Endometrial microvascular endothelial cells (primary cell): ENCODE measurements around the gene DCAF15. TPM values are rescaled to one million over a fixed set of nuclear protein-coding genes. Genes with fewer than 3 reads are reported as not detected.
"Not testable (repeated sequence)": the region's sequence is repeated elsewhere in the genome, so short reads cannot be mapped to it uniquely, and the experiment has no call there.

Experiments used
- in situ Hi-C: cut with HindIII; loops from 2 replicates; pipeline ENCODE4 v1.10.0; 2017; ENCODE audit warnings: low sequenced_read_pairs, low pct_unique_long_range_greater_than_20kb; ENCODE audit errors: inconsistent ontology term
- total RNA-seq: library from RNA; depleted of rRNA; stranded (reverse); fragments of >200 nt; gene quantifications from one replicate; pipeline ENCODE4 v1.2.3, GENCODE V29; 2015; ENCODE audit errors: inconsistent ontology term

DCAF15 gene, protein sequence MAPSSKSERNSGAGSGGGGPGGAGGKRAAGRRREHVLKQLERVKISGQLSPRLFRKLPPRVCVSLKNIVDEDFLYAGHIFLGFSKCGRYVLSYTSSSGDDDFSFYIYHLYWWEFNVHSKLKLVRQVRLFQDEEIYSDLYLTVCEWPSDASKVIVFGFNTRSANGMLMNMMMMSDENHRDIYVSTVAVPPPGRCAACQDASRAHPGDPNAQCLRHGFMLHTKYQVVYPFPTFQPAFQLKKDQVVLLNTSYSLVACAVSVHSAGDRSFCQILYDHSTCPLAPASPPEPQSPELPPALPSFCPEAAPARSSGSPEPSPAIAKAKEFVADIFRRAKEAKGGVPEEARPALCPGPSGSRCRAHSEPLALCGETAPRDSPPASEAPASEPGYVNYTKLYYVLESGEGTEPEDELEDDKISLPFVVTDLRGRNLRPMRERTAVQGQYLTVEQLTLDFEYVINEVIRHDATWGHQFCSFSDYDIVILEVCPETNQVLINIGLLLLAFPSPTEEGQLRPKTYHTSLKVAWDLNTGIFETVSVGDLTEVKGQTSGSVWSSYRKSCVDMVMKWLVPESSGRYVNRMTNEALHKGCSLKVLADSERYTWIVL
- 49.3 TPM for total RNA-seq

- in situ Hi-C loops, result no loop called here
These were observed at the start of gene DCAF15 for GRCh38 chr19:13952154-13952930. Gene DCAF15, plus strand, starts transcription at chr19:13952509. Its CDS starts 4 bp downstream, at chr19:13952513.

DNA sequence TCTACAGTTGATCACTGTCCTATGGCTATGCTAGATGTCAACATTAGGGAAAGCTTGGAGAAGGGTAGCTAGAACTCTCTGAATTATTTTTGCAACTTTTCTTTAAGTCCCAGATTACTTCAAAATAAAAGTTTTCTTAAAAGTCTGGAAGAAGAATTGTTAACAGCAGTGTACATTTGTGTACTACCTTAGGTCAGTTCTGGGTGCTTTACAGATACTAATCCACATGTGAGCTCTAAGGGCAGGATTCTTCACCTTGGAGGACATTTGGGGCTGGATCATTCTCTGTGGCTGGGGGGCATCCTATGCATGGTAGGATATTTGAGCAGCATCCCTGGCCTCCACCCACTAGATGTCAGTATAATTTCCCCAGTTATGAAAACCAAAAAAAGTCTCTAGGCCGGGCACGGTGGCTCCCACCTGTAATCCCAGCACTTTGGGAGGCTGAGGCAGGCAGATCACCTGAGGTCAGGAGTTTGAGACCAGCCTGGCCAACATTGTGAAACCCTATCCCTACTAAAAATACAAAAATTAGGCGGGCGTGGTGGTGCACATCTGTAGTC is 49.2 kb upstream of the DCAF15 start:
- in situ Hi-C loops, result no loop called here

- in situ Hi-C loops, result no loop called here
These were observed 46.4 kb upstream of the DCAF15 start, which contains the start of the genes BRME1 and CC2D1A for GRCh38 chr19:13905634-13906520. Gene BRME1, minus strand, starts transcription at chr19:13906117. Its CDS starts 1,225 bp downstream, at chr19:13904892. Gene CC2D1A, plus strand, starts transcription at chr19:13906201. Its CDS starts 241 bp downstream, at chr19:13906442.

DNA sequence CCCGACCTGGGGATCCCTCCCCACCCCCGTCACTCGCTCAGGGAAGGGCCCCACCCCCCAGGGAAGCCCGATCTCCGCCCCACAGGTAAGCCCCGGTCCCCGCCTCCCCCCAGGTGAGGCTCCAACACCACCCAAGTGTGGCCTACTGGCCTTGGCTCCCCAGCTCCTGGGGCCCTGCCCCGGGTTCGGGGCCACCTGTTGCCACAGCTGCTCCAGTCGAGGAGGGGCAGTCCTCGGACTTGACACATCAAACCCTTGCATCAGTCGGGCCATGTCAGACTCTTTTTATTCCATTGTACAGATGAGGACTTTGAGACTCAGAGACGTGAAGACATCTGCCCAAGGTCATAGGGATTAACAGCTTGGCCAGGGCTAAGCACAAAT is 45.8 kb upstream of the DCAF15 start:
- in situ Hi-C loops, result no loop called here

- in situ Hi-C loops, result no loop called here
These were observed 45.4 kb upstream of the DCAF15 start for GRCh38 chr19:13906910-13907309.

DNA sequence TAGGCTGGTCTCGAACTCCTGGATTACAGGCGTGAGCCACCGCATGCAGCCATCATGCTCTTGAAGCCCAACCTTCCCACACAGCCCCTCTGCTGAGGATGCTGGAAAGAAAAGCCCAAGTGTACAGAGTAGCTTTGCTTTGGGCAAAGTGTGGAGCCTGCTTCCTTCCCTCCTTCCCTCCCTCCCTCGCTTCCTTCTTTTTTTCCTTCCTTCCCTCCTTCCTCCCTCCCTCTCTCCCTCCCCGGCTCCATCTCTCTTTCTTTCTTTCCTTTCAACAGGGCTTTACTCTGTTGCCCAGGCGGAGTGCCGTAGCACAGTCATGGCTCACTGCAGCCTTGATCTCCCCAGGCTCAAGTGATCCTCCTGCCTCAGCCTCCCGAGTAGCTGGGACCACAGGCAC is 43.6 kb upstream of the DCAF15 start:
- in situ Hi-C loops, result no loop called here

GRCh38 chr19:13909430-13909829 is 42.9 kb upstream of the DCAF15 start:
- in situ Hi-C loops, result no loop called here

DNA sequence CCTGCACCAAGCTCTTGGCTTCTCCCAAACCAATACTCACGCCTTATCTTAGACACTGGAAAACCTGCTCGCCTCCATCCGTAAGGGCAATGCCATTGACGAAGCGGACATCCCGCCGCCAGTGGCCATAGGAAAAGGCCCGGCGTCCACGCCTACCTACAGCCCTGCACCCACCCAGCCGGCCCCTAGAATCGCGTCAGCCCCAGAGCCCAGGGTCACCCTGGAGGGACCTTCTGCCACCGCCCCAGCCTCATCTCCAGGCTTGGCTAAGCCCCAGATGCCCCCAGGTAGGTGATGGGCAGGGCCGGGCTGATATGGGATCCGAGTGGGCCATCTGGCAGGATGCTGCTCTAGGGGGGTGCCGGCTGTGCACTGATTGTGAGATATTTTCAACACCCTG is 39.0 kb upstream of the DCAF15 start:
- in situ Hi-C loops, result no loop called here

- in situ Hi-C loops, result no loop called here
These were observed 37.5 kb upstream of the DCAF15 start for GRCh38 chr19:13914777-13915176.

GRCh38 chr19:13917888-13918406 is 34.4 kb upstream of the DCAF15 start:
- in situ Hi-C loops, result no loop called here

DNA sequence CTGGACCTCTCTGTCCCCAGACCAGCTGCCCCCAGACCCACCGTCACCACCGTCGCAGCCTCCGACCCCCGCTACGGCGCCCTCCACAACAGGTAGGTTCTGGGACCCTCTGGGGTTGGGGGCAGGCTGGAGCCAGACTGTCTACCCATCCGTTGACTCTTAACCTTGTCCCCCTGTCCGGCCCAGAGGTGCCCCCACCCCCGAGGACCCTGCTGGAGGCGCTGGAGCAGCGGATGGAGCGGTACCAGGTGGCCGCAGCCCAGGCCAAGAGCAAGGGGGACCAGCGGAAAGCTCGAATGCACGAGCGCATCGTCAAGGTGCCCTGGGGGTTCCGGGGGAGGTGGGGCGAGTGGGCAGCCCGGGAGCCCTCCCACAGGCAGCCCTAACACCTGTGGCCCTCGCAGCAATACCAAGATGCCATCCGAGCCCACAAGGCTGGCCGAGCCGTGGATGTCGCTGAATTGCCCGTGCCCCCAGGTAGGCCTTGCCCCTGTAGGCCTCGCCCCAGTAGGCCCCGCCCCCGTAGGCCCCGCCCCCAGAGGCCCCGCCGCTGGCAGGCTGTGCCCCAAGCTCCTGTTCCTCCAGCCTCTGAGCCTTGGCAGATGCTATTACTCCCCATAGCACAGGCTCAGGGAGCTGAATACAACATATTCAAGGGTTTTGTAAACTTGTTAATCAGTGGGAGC is 33.4 kb upstream of the DCAF15 start:
- in situ Hi-C loops, result no loop called here

DNA sequence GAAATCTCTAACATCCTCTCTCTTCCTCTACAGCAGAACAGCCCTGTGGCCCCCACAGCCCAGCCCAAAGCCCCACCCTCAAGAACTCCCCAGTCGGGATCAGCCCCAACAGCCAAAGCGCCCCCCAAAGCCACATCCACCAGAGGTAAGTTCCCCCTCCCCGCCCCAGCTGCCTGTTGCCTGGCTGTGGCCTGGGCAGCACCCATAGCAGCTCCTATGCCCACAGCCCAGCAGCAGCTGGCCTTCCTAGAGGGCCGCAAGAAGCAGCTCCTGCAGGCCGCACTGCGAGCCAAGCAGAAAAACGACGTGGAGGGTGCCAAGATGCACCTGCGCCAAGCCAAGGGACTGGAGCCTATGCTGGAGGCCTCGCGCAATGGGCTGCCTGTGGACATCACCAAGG is 31.8 kb upstream of the DCAF15 start:
- in situ Hi-C loops, result no loop called here

GRCh38 chr19:13920940-13921747 is 31.2 kb upstream of the DCAF15 start:
- in situ Hi-C loops, result no loop called here

- in situ Hi-C loops, result not testable (repeated sequence)
These were observed 30.2 kb upstream of the DCAF15 start for GRCh38 chr19:13922118-13922517.

DNA sequence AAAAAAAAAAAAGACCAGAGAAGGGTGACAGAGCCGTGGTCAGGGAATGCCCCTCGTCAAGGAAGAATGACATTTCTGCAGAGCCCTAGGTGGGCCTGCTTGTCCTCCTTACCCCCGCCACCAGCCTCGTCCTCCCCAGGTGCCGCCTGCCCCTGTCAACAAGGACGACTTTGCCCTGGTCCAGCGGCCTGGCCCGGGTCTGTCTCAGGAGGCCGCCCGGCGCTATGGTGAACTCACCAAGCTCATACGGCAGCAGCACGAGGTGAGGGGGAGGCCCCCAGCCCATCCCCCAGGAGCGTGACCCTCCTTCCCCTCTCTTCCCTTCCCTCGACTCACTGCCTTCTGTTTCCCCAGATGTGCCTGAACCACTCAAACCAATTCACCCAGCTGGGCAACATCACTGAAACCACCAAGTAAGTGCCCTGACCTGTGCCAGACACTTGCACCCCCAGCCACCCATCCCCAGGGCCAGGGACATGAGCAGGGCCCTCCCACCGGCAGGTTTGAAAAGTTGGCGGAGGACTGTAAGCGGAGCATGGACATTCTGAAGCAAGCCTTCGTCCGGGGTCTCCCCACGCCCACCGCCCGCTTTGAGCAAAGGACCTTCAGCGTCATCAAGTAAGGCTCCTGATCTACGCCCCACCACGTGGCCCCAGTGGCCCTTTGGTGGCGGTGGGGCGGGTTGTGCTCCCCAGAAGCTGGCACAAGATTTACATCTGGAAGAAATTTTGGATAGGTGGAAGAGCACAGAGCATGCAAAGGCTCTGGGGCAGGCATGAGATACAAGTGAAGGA is 28.9 kb upstream of the DCAF15 start:
- in situ Hi-C loops, result no loop called here

DNA sequence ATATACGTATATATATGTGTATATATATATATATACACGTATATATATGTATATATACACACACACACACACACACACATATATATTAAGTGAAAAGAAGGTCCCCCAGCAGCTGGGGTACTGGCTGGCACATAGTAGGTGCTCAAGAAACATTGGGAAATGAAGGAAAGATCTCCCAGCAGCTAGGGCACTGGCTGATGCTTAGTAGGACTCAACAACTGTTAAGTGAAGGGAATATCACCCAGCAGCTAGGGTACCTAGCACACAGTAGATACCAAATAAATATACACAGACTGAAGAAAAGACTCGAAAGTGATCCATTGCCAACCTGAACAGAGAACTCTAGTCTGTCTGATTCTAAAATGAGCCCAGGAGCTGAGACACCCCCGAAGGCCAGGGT is 26.3 kb upstream of the DCAF15 start:
- in situ Hi-C loops, result no loop called here
